HG03460 (cell line): ENCODE measurements around the gene FANK1.

Experiments
- ATAC-seq: cut with Tn5 transposase; IDR thresholded peaks from one replicate; pipeline ENCODE4 v1.9.1; 2021; ENCODE audit not compliant: unreplicated experiment

The FANK1 gene

DNA sequence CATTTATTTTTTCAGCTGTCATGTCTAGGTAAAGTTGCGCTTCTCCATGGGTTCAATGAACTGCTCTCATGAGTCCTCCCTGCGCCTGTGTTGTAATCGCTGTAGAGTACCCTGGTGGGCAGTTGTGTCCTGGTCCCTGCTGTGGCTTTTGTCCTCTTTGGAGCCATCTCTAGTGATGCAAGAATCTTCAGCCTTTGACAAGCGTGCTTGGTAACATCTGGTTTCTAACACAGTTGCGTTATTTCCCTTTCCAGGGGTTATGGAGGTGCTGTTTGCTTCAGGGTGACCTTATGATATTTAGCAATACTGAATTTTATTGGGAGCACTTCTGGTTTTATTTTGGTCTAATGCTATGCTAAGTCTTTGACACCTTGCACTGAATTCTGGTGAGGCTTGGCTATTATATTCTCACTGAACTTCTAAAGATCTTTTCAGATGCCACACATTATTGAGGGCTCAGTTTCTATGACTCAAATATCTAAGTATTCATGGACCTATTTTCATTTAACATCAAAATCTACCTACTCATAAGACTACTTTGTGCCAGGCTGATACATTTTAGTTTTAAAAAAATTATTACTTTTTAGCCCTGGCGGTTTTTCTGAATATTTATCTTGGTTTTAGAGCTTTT, 88.6 kb downstream of the FANK1 start:
- no peak for ATAC-seq

DNA sequence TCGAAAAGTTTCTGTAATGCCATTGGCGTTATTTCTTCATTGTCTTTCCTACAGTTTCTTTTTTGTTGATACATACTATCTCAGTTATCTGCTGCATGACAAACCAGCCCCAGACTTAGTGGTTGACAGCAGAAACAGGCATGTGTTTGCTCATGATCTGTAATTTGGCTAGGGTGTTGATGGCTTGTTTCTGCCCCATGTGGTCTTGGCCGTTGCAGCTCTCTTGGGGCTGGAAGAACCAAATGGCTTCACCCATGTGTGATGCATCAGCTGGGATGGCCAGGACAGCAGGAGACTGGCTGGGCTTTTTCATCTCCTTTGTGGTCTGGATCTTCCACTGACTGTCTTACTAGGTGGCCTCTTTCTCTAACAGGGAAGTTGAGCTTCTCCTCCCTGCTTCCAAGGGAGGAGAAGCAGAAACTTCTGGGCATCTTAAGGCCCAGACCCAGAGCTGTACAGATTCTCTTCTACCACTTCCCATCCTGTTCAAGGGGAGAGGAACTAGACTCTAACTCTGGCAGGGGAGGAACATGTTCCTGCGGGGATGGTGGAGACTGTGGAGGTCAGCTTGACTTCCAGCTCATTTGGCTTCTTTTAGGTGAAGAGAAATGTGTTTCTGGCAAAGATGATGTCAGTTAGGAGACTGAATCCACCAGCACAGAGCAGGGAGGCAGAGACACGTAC, 89.3 kb downstream of the FANK1 start:
- no peak for ATAC-seq

DNA sequence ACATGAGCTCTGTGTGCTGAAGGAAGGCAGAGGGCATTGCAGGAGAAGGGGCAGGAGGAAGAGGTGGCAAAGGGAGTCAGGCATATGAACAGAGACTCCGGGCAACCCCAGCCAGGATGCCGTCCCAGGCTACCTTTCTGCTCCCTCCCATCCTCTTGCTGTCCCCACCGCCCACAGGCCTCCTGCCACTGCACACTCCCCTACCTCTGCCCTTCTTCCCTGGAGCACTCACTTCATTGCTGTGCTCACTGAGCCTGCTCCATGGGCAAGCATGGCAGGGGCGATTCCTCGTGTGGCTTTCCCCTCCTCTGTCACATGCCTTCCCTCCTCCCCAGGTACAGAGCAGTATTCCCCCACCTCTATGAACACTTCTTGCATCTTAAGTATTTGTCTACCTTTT, 93.4 kb downstream of the FANK1 start:
- no peak for ATAC-seq

DNA sequence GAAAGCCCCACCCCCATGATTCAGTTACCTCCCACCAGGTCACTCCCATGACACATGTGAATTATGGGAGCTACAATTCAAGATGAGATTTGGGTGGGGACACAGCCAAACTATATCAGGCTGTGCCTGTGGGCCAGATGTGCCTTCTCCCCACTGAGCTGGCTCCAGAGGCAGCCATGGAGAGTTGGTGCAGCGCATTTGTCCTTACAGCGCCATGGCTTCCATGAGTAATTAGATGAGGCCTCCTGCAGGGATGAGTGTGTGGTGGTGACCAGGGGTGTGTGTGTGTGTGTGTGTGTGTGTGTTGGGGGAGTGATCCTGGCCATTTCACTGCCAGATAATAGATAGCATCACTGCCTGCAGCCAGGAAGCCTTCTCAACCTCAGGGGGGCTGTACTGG, 94.6 kb downstream of the FANK1 start:
- no peak for ATAC-seq

DNA sequence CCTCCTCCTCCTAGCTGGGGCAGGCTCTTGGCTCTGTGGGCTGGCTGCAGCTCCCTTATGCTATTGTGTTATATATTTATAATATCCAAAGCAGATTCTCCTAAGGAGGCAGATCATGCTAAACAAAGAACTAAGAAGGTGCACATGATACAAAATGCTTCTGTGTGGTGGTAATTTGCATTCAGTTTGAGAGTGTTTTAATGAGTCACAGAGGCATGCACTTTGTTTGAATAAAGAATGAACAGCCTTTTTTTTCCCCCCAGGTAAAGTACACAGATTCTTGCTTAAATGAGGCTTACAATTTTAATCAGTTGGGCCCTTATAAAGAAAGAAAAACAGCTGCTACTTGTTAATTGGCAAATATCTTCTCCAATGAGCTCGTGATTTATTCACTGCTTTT, 95.0 kb downstream of the FANK1 start:
- ATAC-seq = no peak

DNA sequence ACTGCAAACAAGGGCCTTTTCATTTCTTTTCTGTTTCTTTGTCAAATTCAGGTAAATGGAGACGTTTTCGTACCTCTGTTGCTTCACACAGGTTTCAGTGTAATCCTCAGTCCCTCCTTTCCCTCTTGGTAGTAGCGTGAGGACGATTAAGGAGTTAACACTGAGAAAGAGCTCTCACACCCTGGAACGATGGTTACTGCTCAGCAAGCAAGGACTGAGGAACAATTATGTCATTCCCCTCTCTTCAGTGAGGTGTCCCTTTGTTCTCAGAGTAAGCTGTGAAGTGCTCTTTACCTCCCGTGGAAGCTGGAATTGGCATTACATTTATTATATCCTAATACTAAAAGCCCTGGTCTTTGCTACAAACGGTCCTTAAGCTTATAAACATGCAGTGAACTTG, 95.9 kb downstream of the FANK1 start:
- ATAC-seq = no peak

DNA sequence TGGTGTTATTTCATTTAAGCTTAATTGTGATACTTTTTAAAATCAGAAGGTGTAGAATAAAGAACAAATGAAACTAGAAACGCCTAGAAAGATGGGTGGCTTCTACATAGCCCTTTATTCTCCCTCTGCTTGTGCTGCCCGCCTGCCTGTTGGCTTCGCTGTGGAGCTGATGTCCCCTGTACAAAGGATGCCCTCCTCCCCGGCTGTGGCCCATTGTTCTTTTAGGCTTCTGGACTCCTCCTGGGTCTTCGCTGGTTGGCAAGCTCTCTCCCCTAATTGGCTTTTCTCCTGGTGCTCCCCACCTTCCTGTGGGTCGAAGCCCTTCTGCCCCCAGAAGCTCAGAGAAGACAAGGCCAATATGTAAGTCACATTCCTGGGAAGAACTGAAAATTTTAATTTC, 98.2 kb downstream of the FANK1 start:
- ATAC-seq = no peak

DNA sequence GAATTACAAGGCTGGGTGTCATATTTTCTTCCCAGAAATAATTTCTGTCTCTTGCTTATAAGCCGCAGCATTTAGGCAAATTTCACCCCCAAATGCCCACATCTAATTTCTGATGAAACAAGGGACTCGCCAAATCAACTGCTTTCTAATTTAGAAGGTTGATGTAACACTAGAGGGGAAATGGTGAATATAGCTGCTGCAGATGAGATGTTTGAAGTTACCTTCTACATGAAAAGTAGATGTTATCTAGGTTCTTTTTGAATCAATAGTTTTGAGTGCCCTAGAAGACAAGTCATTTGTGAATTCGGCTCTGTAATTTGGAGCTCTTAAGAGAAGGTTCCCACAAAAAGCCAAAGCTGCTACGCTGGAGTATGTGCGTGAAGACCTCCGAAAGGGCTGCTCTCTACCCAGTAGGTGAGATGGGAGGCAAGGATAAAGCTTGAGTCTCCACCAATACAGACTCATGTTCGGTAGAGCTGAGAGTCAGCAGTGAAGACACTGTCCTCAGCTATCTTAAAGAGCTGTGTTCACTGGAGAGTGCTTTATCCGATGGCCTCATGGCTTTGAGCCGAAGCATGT, 99.5 kb downstream of the FANK1 start:
- no peak for ATAC-seq

DNA sequence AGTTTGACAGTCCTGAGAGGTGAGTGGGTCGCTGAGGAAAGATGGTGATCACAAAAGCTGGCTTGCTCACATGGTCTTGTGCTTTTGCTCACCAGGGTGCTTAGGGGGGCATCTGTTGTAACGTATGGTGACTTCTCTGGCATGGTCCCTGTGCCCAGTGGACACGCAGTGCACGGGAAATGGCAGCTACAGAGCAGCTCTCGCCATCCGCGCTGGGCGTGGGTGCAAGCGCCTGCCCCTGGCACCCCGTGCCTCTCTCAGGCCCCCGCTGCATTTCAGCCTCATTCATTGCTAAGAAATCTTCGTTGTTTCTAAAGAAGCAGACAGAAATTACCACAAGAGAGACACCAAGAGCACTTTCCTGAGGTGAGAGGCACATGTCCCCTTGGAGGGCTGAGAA, 101.2 kb downstream of the FANK1 start:
- ATAC-seq = no peak

DNA sequence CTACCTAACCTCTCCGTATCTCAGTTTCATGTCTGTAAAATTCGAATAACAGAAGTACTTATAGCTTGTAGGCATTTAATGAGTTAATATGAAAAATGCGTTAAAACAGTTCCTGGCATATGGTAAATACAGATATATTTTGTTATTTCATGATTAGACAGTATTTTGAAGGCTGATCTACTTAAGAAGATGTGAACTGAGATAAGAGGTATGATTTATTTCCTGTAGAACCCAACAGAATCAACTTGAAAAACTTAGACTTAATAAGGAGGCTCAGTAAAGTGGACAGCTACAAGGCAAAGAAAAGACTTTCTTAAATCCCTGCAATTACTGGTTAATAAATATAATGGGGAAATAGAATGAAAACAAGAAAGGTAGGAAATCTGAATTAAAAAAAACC, 103.3 kb downstream of the FANK1 start:
- no peak for ATAC-seq

DNA sequence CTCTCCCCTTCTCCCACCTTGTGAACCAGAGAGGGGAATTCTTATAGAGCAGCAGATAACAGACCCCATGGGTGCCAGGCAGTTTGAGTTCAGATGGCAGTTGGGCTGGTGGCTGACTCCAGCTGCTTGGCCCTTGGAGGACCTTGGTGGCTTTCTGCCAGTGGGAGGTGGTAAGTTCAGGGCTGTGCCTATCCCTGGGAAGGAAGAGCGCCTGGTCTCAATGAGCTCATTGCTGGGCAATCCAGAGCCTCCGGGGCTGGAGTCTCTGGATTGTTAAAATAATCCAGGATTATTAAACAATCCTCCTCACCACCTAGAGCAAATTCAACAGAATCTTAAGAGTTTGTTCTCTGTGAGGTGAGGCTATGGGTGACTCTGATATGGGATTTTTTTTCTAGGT, 105.2 kb downstream of the FANK1 start:
- ATAC-seq = no peak

DNA sequence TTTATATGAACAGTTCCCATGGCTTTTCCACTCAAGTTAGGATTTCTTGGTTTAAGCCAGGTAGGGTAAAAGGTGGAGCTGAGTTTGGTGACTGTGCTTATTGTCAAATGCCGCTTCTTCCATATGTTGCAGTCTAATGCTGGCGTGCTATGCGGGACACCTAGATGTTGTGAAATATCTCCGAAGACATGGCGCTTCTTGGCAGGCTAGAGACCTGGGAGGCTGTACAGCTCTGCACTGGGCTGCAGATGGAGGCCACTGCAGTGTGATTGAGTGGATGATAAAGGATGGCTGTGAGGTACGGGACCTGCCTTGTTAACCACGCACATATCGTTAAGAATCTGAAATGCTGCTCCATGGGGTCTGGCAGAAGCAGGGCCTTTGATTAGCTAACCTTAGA, 108.4 kb downstream of the FANK1 start:
- ATAC-seq = no peak

DNA sequence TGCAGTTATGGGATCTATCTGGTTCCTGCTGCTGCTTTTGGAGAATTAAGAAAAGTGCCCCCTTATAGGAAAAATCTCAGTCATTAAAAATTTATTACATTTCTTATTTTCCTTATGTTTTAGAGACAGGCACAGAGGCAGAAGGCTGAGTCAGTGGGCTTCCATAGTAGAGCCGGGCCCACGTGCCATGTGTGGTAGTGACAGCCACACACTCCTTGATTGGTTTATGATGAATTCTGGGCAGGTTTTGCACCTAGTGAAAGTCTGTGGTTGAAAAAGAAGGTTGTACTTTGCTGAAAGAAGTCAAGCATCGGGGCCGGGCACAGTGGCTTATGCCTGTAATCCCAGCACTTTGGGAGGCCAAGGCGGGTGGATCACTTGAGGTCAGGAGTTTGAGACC, 109.9 kb downstream of the FANK1 start:
- no peak for ATAC-seq

DNA sequence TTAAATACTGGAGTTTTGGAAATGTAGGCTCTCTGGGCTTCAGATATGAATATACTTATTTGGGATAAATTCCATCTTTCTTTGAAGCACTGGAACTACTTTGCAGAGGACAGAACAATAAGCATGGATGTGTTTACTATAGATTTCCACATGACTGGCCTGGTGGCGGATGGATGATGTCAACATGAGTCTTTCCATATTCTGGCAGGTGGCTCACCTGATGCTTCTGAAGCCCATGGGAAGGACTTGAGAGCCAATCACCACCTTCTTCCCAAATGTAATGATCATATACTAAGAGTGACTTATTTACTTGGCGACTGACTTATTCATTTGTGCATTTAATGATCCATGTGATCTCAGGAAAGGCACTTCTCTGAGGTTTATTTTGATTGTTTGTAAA, 110.5 kb downstream of the FANK1 start:
- no peak for ATAC-seq

DNA sequence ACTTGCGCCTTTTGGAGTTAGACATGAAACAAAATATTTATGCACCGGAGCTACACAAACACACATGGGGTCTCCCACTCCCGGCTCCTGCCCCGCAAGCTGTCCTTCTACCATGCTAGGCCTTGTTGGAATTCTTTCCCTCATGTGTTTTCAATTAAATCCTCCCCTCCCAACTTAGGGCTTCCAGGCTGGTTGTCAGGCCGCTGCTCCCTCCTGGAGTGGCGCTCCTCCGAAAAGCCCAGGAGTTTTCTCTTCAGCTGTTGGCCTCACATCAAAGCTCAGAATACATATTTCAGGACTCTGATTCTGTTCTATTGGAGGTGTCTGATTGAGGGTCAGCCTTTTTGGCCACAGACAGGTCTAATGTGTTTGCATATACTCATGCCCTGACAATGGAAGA, 113.3 kb downstream of the FANK1 start:
- ATAC-seq = no peak

DNA sequence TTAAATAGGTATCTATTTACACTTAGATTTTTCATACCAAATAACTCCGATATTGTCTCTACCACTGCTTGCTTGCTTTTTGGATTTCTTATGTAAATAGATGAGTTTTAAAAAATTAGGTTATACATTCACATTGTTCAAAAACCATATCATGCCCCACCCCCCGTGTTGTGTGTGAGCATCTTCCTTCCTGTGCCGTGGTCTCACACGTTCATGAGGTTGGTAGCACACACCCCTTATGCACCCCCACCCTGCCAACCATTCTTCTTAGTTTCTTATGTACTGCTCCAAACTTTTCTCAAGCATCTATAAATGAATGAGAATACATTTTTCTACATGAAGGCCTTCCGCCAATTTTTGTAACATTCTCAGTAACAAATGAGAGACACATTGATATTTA, 115.6 kb downstream of the FANK1 start:
- ATAC-seq = no peak

DNA sequence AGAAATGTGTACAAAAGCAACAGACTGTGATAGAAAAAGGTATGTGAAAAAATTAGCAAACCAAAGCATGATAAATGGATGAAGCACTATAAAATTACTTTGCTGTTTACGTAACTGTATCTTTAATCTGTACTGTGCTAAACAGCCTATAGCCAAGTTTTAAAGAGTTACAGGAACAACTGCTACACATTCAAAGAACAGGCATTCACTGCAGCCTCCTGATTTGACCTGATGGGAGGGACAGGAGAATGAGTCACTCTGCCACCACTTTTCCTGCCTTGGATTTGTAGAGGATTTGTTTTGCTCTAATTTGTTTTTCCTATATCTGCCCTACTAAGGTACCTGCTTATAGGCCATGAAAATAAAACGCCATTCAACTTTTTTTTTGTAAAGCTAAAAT, 116.1 kb downstream of the FANK1 start:
- no peak for ATAC-seq

DNA sequence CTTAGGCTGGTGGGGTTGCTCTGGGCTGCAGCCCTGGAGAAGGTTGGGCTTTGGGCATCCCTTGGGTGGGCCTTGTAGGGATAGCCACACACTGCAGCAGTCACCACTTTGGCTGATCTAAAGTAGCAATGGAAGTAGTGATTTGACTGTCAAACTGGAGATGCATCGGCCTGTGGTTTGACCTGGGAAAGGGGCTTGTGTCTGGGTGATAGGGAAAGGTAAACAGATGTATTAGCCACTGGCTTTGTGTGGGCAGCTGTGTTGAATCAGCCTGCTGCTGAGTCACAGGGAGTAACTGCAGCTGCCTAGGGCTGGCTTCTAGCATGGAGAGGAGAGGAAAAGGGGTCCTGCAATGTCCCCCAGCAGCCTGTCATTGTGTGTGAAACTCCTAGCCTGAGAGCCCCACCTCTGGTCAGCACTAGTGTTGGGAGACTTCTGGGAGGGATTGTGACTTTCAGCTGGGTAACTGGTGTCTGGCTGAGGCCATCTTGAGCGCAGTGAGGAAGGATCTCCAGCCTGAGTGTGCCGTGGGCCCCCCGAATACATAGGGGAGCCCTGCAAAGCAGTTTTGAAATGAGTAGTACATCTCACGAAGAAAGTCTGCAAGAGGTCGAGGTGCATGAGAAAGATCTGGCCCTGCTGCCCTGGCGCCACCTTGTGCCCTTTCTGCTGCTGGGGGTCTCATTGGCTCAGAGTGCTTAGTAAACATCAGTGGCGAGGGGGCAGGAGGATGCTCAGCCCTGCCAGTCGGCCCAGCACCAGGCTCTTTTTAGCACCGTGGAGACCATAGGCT, 117.3 kb downstream of the FANK1 start:
- no peak for ATAC-seq

DNA sequence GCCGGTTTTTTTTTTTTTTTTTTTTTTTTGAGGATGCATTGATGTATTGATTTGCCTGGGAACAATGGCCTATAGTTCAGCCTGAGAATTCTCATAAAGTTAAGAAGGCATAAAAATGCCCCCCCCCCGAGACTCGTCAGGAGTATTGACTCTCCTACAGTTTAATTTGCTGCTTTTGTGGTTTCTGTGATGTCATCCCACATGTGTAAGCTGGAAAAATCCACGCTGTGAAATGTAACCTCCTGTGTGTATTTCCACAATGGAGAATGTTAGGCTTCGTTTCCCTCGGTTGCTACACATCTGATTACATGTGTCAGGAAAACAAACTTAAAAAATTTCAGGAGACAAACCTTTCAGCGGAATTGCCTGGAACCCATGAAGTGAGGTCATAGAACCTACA, 117.9 kb downstream of the FANK1 start:
- ATAC-seq = no peak

DNA sequence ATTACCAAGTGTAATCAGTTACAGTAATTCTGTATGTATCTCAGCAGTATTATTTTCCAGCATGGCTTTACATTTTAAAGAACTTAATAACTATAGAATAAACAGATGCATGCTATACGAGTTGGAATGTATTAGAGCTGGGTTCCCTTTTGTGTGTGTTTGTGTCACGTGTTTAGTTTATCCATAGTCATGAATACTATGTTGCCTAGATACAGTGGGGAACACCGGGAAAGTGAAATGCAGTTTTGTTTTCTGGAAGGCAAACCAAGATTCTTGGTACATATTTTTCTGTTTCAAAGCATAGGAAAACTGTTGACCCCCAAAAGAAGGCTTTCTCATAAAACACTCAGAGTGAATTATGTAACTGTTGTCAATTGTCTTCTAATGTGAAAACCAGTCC, 119.0 kb downstream of the FANK1 start:
- no peak for ATAC-seq

DNA sequence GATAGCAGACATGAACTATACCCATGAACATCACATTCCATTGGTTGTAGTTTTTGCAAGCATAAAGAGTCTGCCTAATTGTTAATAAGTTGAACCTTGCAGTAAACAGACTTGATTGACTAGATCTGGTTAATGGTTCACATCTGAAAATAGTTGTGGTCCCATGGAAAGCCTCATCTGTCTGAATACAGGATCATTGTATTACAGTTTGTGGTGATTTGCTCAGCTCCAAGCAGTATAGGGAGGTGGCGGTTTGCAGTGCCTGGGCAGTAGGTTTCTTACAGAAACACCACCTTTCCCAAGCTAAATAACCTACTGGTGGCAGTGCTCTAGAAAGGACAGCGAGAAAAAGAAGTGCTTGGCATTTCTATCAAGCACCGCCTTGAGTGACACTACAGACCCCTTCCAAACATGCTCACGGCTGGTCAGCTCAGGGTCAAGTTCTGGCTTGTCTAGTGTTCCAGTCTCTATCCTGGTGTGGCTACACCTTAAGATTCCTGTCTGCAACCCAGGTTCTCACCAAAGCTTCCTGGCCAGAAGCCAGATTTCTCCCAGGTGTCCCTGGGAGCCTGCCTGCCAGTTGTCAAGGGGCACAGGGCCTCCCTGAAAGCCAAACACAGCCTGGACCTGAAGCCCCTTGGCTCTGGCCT, 119.9 kb downstream of the FANK1 start:
- no peak for ATAC-seq

DNA sequence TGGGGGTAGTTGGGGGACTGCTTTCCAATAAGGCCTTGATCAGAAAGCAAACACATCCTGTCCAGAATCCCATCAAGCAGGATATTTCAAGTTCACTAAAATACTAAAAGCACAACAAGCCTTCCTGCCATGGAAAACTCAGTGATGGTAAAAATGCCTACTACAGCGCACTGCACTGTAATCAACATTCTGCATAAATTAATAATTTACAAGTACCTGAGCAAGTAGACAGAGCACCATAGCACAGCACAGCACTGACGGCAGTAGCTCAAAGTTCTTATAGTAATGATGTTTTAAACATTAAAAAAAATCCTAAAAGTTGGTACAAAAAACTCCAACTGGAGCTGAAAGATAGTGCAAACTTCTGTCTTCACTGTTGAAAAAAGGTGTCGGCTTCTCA, 120.5 kb downstream of the FANK1 start:
- no peak for ATAC-seq
